GM21717 (cell line): ENCODE results near the gene SMIM7.
A peak's percentile ranks its signal among the peaks of the same experiment; 100 is the strongest.
"Not testable (repeated sequence)": the region's sequence is repeated elsewhere in the genome, so short reads cannot be mapped to it uniquely, and the experiment has no call there.

Experiments used
- ATAC-seq: cut with Tn5 transposase; IDR thresholded peaks from one replicate; pipeline ENCODE4 v1.9.1; 2021; ENCODE audit warnings: mild to moderate bottlenecking, moderate library complexity; ENCODE audit not compliant: unreplicated experiment

The SMIM7 gene

GRCh38 chr19:16655727-16656126 lies 4.2 kb downstream of the SMIM7 start:
- no peak for ATAC-seq

GRCh38 chr19:16654627-16655026 lies 5.3 kb downstream of the SMIM7 start:
- ATAC-seq = no peak

GRCh38 chr19:16654140-16654539 lies 5.8 kb downstream of the SMIM7 start:
- no peak for ATAC-seq

GRCh38 chr19:16652854-16653253 lies 7.1 kb downstream of the SMIM7 start:
- ATAC-seq = no peak

GRCh38 chr19:16651421-16652188 lies 8.3 kb downstream of the SMIM7 start:
- not testable (repeated sequence) for ATAC-seq

- no peak for ATAC-seq
These were observed 9.1 kb downstream of the SMIM7 start for GRCh38 chr19:16650821-16651220.

GRCh38 chr19:16649734-16650133 lies 10.2 kb downstream of the SMIM7 start:
- no peak for ATAC-seq

- no peak for ATAC-seq
These were observed 14.8 kb downstream of the SMIM7 start for GRCh38 chr19:16645140-16645539.

GRCh38 chr19:16641695-16642094 lies 18.2 kb downstream of the SMIM7 start:
- no peak for ATAC-seq

GRCh38 chr19:16640951-16641350 lies 19.0 kb downstream of the SMIM7 start:
- ATAC-seq = no peak

- ATAC-seq = no peak
These were observed 21.3 kb downstream of the SMIM7 start for GRCh38 chr19:16638666-16639065.

- ATAC-seq = no peak
These were observed 22.4 kb downstream of the SMIM7 start for GRCh38 chr19:16637535-16637934.

GRCh38 chr19:16631465-16631864 lies 28.5 kb downstream of the SMIM7 start:
- ATAC-seq = no peak

GRCh38 chr19:16628984-16629691 lies 30.8 kb downstream of the SMIM7 start:
- ATAC-seq = peak; percentile 0

GRCh38 chr19:16628183-16628983 lies 31.6 kb downstream of the SMIM7 start, which contains the start of gene MED26:
MED26 (minus strand) TSS chr19:16628204; CDS start chr19:16627943, 261 bp downstream.
- peak; percentile 61 for ATAC-seq

- ATAC-seq = no peak
These were observed 32.1 kb downstream of the SMIM7 start for GRCh38 chr19:16627928-16628182.

- ATAC-seq = peak; percentile 13
These were observed 32.6 kb downstream of the SMIM7 start for GRCh38 chr19:16627193-16627927.

GRCh38 chr19:16626796-16627192 lies 33.1 kb downstream of the SMIM7 start:
- ATAC-seq = no peak

GRCh38 chr19:16625163-16625958 lies 34.6 kb downstream of the SMIM7 start:
- ATAC-seq = no peak

GRCh38 chr19:16624236-16624635 lies 35.7 kb downstream of the SMIM7 start:
- ATAC-seq = no peak
